ENCODE measurements around the gene PLXNA1.

DNA sequence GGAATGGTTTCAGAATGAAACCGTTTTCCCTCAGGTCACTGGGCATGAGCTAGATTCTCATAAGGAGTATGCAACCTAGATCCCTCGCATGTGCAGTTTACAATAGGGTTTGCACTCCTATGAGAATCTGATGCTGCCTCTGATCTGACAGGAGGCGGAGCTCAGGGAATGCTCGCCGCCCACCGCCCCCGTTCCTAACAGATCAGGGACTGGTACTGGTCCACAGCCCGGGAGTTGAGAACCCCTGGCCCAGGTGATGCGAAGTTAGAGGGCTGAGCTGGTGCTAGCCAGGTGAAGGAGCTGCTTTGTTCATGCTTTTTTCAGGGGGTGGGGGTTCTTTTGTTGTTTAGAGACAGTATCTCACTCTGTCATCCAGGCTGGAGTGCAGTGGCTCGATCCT lies 15.5 kb upstream of the PLXNA1 start:
- TF ChIP-seq CTCF (IDR thresholded peaks at IDR 0.05) (no peak), POLR2AphosphoS5 (IDR thresholded peaks at IDR 0.05; ENCODE audit: low read depth, low read length) (no peak), SIN3A (IDR thresholded peaks at IDR 0.05; ENCODE audit: borderline replicate concordance, insufficient read depth, low read depth, low read length) (no peak), TCF7L2 (IDR thresholded peaks at IDR 0.05; ENCODE audit: low read depth, low read length) (no peak)
- TF ChIP-seq, protein P1, sequence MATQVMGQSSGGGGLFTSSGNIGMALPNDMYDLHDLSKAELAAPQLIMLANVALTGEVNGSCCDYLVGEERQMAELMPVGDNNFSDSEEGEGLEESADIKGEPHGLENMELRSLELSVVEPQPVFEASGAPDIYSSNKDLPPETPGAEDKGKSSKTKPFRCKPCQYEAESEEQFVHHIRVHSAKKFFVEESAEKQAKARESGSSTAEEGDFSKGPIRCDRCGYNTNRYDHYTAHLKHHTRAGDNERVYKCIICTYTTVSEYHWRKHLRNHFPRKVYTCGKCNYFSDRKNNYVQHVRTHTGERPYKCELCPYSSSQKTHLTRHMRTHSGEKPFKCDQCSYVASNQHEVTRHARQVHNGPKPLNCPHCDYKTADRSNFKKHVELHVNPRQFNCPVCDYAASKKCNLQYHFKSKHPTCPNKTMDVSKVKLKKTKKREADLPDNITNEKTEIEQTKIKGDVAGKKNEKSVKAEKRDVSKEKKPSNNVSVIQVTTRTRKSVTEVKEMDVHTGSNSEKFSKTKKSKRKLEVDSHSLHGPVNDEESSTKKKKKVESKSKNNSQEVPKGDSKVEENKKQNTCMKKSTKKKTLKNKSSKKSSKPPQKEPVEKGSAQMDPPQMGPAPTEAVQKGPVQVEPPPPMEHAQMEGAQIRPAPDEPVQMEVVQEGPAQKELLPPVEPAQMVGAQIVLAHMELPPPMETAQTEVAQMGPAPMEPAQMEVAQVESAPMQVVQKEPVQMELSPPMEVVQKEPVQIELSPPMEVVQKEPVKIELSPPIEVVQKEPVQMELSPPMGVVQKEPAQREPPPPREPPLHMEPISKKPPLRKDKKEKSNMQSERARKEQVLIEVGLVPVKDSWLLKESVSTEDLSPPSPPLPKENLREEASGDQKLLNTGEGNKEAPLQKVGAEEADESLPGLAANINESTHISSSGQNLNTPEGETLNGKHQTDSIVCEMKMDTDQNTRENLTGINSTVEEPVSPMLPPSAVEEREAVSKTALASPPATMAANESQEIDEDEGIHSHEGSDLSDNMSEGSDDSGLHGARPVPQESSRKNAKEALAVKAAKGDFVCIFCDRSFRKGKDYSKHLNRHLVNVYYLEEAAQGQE (IDR thresholded peaks at IDR 0.05; ENCODE audit: insufficient read depth in 1 of 2, low read depth in 2 of 2, low read length in 1 of 2), result no peak

All from Panc1 (cell line).